Tibial nerve (tissue), 4 donors: ENCODE data around the gene PCBP4. TPM values are rescaled to one million over a fixed set of nuclear protein-coding genes. Genes with fewer than 3 reads are reported as not detected.

Experiments
- DNase-seq, 2 donors: peaks; one replicate each; pipeline ENCODE4 v3.0.0-alpha.2; 2019; ENCODE audit warnings: low spot score in 2 of 2
- H3K27ac ChIP-seq, 4 donors: fragments of 200-600 bp; sonication (generic) in 3 of 4; one replicate each; pipeline ENCODE4 v1.5.1; 2017 to 2019; ENCODE audit warnings: mild to moderate bottlenecking in 1 of 4
- H3K27me3 ChIP-seq, 2 donors: fragments of 200-600 bp; sonication (generic) in 1 of 2; one replicate each; pipeline versions ENCODE4 v1.5.1 to v1.6.0; 2017 to 2019
- H3K36me3 ChIP-seq, 3 donors: fragments of 200-600 bp; sonication (generic); one replicate each; pipeline ENCODE4 v1.5.1; 2018 to 2019
- H3K4me1 ChIP-seq, 4 donors: fragments of 200-600 bp; sonication (generic) in 3 of 4; one replicate each; pipeline ENCODE4 v1.5.1; 2017 to 2019
- H3K4me3 ChIP-seq, 4 donors: fragments of 200-600 bp; sonication (generic) in 3 of 4; one replicate each; pipeline ENCODE4 v1.5.1; 2017 to 2019; ENCODE audit warnings: mild to moderate bottlenecking in 1 of 4, moderate library complexity in 1 of 4
- H3K9me3 ChIP-seq, 4 donors: fragments of 200-600 bp; sonication (generic) in 3 of 4; one replicate each; pipeline ENCODE4 v1.5.1; 2017 to 2019
- CTCF ChIP-seq, 5 experiments: fragments of 200-600 bp in 3 of 5; fragments of 450-650 bp in 2 of 5; sonication (generic) in 3 of 5; IDR thresholded peaks; one replicate each; pipeline ENCODE4 v1.5.1; 2016 to 2019; ENCODE audit warnings: antibody characterized with exemption in 5 of 5, mild to moderate bottlenecking in 3 of 5, moderate library complexity in 2 of 5
- EP300 ChIP-seq, 2 donors: sonication (generic); formaldehyde crosslinking; IDR thresholded peaks; one replicate each; pipeline ENCODE4 v1.6.1; 2017; ENCODE audit warnings: antibody characterized with exemption in 2 of 2, mild to moderate bottlenecking in 1 of 2
- POLR2A ChIP-seq, 2 donors: fragments of 450-650 bp; IDR thresholded peaks; one replicate each; pipeline ENCODE4 v1.6.1; 2017; ENCODE audit warnings: antibody characterized with exemption in 2 of 2, mild to moderate bottlenecking in 2 of 2, moderate library complexity in 2 of 2
- WGBS, 2 donors: methylation state at CpG; one replicate each; pipeline ENCODE4 v1.1.5; 2018; 5-methylcytosine and 5-hydroxymethylcytosine counted together
- total RNA-seq, 4 donors: library from RNA; depleted of rRNA; stranded (reverse); fragments of >200 nt; gene quantifications; one replicate each; pipeline ENCODE4 v1.1.0, GENCODE V29; 2016

Gene PCBP4
- total RNA-seq, 4 donors from 2014 or later: 838 to 1,216 (median 1,000) TPM

- Histone ChIP-seq H3K27ac (no peak overlapping the region), H3K36me3 (peaks cover 0 to 90% (median 37%) of the 10 kb centered on the region in 3 donors), H3K4me3 (no peak overlapping the region), H3K27me3 (no peaks in the 10 kb centered on the region), H3K9me3 (no peaks in the 10 kb centered on the region), H3K4me1 (peaks cover 0 to 6% (median 2%) of the 10 kb centered on the region in 4 donors)
- TF ChIP-seq EP300 (IDR thresholded peaks at IDR 0.05) (no peak), CTCF (IDR thresholded peaks at IDR 0.05) (no peak), POLR2A (IDR thresholded peaks at IDR 0.05) (no peak)
- DNase-seq: no peak
- WGBS, 2 donors: 89 to 90% methylated on average over 26 to 28 of the region's 28 CpGs
Measured at GRCh38 chr3:51934991-51935885, 32.0 kb downstream of the PCBP4 start.

- 89 to 93% methylated on average over 10 to 11 of the region's 11 CpGs for WGBS, 2 donors
- no peaks in the 10 kb centered on the region for H3K9me3 ChIP-seq
- no peaks in the 10 kb centered on the region for H3K27me3 ChIP-seq
- TF ChIP-seq POLR2A (IDR thresholded peaks at IDR 0.05): no peak
- TF ChIP-seq EP300 (IDR thresholded peaks at IDR 0.05): no peak
- TF ChIP-seq CTCF (IDR thresholded peaks at IDR 0.05): no peak
- no peak for DNase-seq
- no peaks in the 10 kb centered on the region for H3K4me1 ChIP-seq
- no peak overlapping the region for H3K27ac ChIP-seq
- H3K36me3 ChIP-seq: peaks cover 0 to 88% (median 37%) of the 10 kb centered on the region in 3 donors
- no peak overlapping the region for H3K4me3 ChIP-seq
Measured at GRCh38 chr3:51934139-51934850, 33.0 kb downstream of the PCBP4 start.

GRCh38 chr3:51933471-51934138, 33.6 kb downstream of the PCBP4 start:
- TF ChIP-seq POLR2A (IDR thresholded peaks at IDR 0.05) (no peak), EP300 (IDR thresholded peaks at IDR 0.05) (no peak), CTCF (IDR thresholded peaks at IDR 0.05) (no peak)
- DNase-seq: no peak
- Histone ChIP-seq H3K27me3 (no peaks in the 10 kb centered on the region), H3K27ac (no peak overlapping the region), H3K36me3 (peaks cover 0 to 83% (median 37%) of the 10 kb centered on the region in 3 donors), H3K9me3 (no peaks in the 10 kb centered on the region), H3K4me1 (no peaks in the 10 kb centered on the region), H3K4me3 (no peak overlapping the region)
- 91% methylated on average over 13 of the region's 13 CpGs for WGBS, 2 donors

GRCh38 chr3:51932471-51933370, 34.5 kb downstream of the PCBP4 start:
- Histone ChIP-seq H3K27ac (no peak overlapping the region), H3K9me3 (no peaks in the 10 kb centered on the region), H3K4me1 (no peaks in the 10 kb centered on the region), H3K36me3 (peaks cover 0 to 74% (median 32%) of the 10 kb centered on the region in 3 donors), H3K27me3 (no peaks in the 10 kb centered on the region), H3K4me3 (no peak overlapping the region)
- no peak for TF ChIP-seq POLR2A (IDR thresholded peaks at IDR 0.05)
- no peak for TF ChIP-seq EP300 (IDR thresholded peaks at IDR 0.05)
- TF ChIP-seq CTCF (IDR thresholded peaks at IDR 0.05): no peak
- WGBS, 2 donors: 90 to 93% methylated on average over 15 of the region's 15 CpGs
- DNase-seq: no peak
